Uterus (tissue), 2 donors: ENCODE data around the gene C17orf78.

Source experiments
- CTCF ChIP-seq, 4 experiments: fragments of 200-600 bp in 2 of 4; fragments of 450-650 bp in 2 of 4; sonication (generic) in 2 of 4; IDR thresholded peaks; one replicate each; pipeline ENCODE4 v1.5.1; 2016 to 2019; ENCODE audit warnings: antibody characterized with exemption in 4 of 4, mild to moderate bottlenecking in 2 of 4, moderate library complexity in 1 of 4
- POLR2A ChIP-seq, 2 donors: fragments of 450-650 bp; IDR thresholded peaks; one replicate each; pipeline ENCODE4 v1.6.1; 2016; ENCODE audit warnings: antibody characterized with exemption in 2 of 2, mild to moderate bottlenecking in 1 of 2, moderate library complexity in 1 of 2

GRCh38 chr17:37368577-37368976, 7.2 kb upstream of the C17orf78 start:
- TF ChIP-seq CTCF (IDR thresholded peaks at IDR 0.05), result no peak
- no peak for TF ChIP-seq POLR2A (IDR thresholded peaks at IDR 0.05)
